GM12872 (cell line): Measurements from ENCODE around the gene KCNA3.
A peak's percentile ranks its signal among the peaks of the same experiment; 100 is the strongest.

Experiments used
- CTCF ChIP-seq: IDR thresholded peaks from 3 replicates; pipeline ENCODE4 v1.5.1; 2011; ENCODE audit warnings: low read depth, mild to moderate bottlenecking, low read length, moderate library complexity; ENCODE audit not compliant: insufficient read depth

KCNA3 gene

GRCh38 chr1:110690709-110691365 is 16.1 kb upstream of the KCNA3 start:
- TF ChIP-seq CTCF: no peak

- TF ChIP-seq CTCF: no peak
Observed at GRCh38 chr1:110689868-110690267, 15.1 kb upstream of the KCNA3 start.

GRCh38 chr1:110688514-110688913 is 13.8 kb upstream of the KCNA3 start:
- no peak for TF ChIP-seq CTCF

GRCh38 chr1:110687250-110687649 is 12.5 kb upstream of the KCNA3 start:
- no peak for TF ChIP-seq CTCF

GRCh38 chr1:110686188-110686587 is 11.4 kb upstream of the KCNA3 start:
- TF ChIP-seq CTCF: peak; percentile 52

GRCh38 chr1:110684491-110684890 is 9.8 kb upstream of the KCNA3 start:
- TF ChIP-seq CTCF: no peak

GRCh38 chr1:110682898-110683297 is 8.2 kb upstream of the KCNA3 start:
- TF ChIP-seq CTCF: no peak
